Measurements from ENCODE around the gene UQCC5. TPM values are rescaled to one million over a fixed set of nuclear protein-coding genes. Genes with fewer than 3 reads are reported as not detected.

Gene UQCC5
- total and polyA plus RNA-seq, 4 donors, result 3.3 to 39.9 (median 6.8) TPM

DNA sequence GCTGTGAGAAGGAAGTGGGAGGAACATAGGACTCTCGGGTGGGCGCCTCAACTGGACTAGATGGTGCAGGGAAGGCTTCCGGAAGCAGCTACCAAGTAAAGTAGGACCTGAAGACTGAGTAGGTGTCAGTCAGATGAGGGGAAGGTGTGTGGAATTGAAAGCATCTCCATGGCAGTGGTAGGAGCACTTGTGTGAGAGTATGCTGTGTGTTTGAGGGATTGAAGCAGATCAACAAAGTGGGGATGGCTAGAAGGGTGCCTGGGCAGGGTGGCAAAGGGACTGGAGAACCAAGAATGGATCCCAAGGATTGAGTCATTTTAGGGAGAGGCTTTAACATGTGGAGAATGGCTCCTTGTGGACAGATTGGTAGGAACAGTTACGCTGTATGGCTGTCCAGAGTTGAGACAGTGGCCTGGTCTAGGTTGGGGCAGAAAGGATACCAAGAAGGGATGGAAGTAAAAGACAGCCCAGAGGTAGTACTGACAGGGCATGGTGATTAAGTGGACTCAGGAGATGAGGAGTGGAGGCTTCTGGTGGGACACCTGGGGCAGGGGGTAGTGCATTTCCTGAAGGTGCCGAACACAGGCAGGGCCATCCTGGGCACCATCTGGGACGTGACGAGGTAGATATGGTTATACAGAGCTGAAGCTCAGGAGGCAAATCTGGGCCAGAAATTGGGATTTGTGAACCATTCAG, 1.5 kb downstream of the UQCC5 start:
- Histone ChIP-seq H3K4me3 (ENCODE audit: low read depth in 1 of 3, low read length in 3 of 3) (peak overlapping the region; percentile 58 to 89 (median 65)), H3K4me1 (ENCODE audit: control insufficient read depth in 4 of 4, insufficient read depth in 4 of 4, low read length in 3 of 4) (peaks cover 9 to 37% (median 25%) of the 10 kb centered on the region in 4 donors), H3K27me3 (ENCODE audit: control insufficient read depth in 4 of 4, insufficient read depth in 4 of 4, low read length in 3 of 4) (no peaks in the 10 kb centered on the region), H3K9me3 (ENCODE audit: control insufficient read depth in 4 of 4, low read length in 3 of 4) (no peaks in the 10 kb centered on the region), H3K9ac (ENCODE audit: low read depth in 1 of 2, low read length in 2 of 2) (no peak overlapping the region), H3K36me3 (ENCODE audit: control insufficient read depth in 4 of 4, insufficient read depth in 3 of 4, low read depth in 1 of 4, low read length in 3 of 4) (peaks cover 2 to 6% (median 5%) of the 10 kb centered on the region in 4 donors), H3K27ac (ENCODE audit: low read depth in 1 of 2, low read length in 2 of 2) (peak overlapping the region in 1 of 2 donors; percentile 89)
- WGBS, result 78% methylated on average over 7 of the region's 7 CpGs
- TF ChIP-seq MAX (IDR thresholded peaks at IDR 0.05) (no peak), FOXA1 (IDR thresholded peaks at IDR 0.05) (no peak), FOXA2 (IDR thresholded peaks at IDR 0.05) (no peak), TAF1 (conservative IDR thresholded peaks at IDR 0.05) (no peak), REST (IDR thresholded peaks at IDR 0.05) (no peak), JUND (IDR thresholded peaks at IDR 0.05) (no peak), HNF4G (IDR thresholded peaks at IDR 0.05) (no peak), CTCF (IDR thresholded peaks at IDR 0.05; ENCODE audit: low read depth, low read length, missing input control) (no peak), HNF4A (conservative IDR thresholded peaks at IDR 0.05) (no peak), GABPA (IDR thresholded peaks at IDR 0.05 in 1 of 2, conservative IDR thresholded peaks at IDR 0.05 in 1 of 2) (no peak)
- DNase-seq (ENCODE audit: low spot score), result peak; percentile 33

DNA sequence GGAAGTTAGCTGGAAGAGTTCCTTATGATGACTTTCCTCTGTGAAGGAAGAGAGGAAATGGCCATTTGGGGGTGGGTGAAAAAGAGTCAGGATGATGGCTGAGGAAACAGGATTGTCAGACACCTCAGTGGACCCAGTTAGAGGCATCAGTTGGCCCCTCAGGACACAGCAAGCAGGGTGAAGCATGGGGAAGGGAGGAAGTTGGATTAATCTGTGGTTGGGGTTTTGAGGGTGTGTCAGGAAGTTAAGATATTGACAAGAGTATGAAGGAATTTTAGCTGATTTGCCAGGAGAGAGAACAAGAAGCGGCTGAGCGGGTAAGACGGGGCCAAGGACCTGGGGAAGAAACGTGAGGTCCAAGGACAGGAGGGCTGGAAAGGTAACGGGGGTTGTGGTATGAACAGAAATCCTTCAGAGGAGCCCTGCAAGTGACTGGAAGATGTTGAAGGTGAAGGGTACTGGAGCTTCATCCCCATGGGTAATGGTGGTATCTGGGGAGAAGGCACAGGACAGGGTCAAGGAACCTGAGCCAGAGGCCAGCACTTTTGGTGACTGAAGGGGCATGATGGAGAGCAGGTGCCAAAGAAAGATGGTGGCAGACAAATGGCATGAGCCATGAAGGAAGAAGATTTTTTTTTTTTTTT, 2.7 kb downstream of the UQCC5 start:
- 85% methylated on average over 5 of the region's 5 CpGs for WGBS
- Histone ChIP-seq H3K36me3 (ENCODE audit: control insufficient read depth in 4 of 4, insufficient read depth in 3 of 4, low read depth in 1 of 4, low read length in 3 of 4) (peaks cover 2 to 6% (median 5%) of the 10 kb centered on the region in 4 donors), H3K4me1 (ENCODE audit: control insufficient read depth in 4 of 4, insufficient read depth in 4 of 4, low read length in 3 of 4) (peaks cover 6 to 32% (median 24%) of the 10 kb centered on the region in 4 donors), H3K27ac (ENCODE audit: low read depth in 1 of 2, low read length in 2 of 2) (no peak overlapping the region), H3K9me3 (ENCODE audit: control insufficient read depth in 4 of 4, low read length in 3 of 4) (no peaks in the 10 kb centered on the region), H3K27me3 (ENCODE audit: control insufficient read depth in 4 of 4, insufficient read depth in 4 of 4, low read length in 3 of 4) (no peaks in the 10 kb centered on the region), H3K4me3 (ENCODE audit: low read depth in 1 of 3, low read length in 3 of 3) (no peak overlapping the region), H3K9ac (ENCODE audit: low read depth in 1 of 2, low read length in 2 of 2) (no peak overlapping the region)
- DNase-seq (ENCODE audit: low spot score), result no peak
- TF ChIP-seq YY1 (IDR thresholded peaks at IDR 0.05) (no peak), FOXA2 (IDR thresholded peaks at IDR 0.05) (no peak), JUND (IDR thresholded peaks at IDR 0.05) (no peak), RAD21 (IDR thresholded peaks at IDR 0.05) (no peak), SP1 (IDR thresholded peaks at IDR 0.05) (no peak), FOXA1 (IDR thresholded peaks at IDR 0.05) (no peak), NR2F2 (IDR thresholded peaks at IDR 0.05) (no peak), RXRA (IDR thresholded peaks at IDR 0.05) (no peak), CTCF (IDR thresholded peaks at IDR 0.05; ENCODE audit: low read depth, low read length, missing input control) (no peak), REST (IDR thresholded peaks at IDR 0.05) (no peak), GABPA (IDR thresholded peaks at IDR 0.05 in 1 of 2, conservative IDR thresholded peaks at IDR 0.05 in 1 of 2) (no peak), HNF4G (IDR thresholded peaks at IDR 0.05) (no peak), TAF1 (conservative IDR thresholded peaks at IDR 0.05) (no peak)
- TF ChIP-seq, protein P1, sequence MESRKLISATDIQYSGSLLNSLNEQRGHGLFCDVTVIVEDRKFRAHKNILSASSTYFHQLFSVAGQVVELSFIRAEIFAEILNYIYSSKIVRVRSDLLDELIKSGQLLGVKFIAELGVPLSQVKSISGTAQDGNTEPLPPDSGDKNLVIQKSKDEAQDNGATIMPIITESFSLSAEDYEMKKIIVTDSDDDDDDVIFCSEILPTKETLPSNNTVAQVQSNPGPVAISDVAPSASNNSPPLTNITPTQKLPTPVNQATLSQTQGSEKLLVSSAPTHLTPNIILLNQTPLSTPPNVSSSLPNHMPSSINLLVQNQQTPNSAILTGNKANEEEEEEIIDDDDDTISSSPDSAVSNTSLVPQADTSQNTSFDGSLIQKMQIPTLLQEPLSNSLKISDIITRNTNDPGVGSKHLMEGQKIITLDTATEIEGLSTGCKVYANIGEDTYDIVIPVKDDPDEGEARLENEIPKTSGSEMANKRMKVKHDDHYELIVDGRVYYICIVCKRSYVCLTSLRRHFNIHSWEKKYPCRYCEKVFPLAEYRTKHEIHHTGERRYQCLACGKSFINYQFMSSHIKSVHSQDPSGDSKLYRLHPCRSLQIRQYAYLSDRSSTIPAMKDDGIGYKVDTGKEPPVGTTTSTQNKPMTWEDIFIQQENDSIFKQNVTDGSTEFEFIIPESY (IDR thresholded peaks at IDR 0.05), result no peak

All from liver (tissue), 9 donors.